ENCODE data around the gene C6orf47.

Gene C6orf47

DNA sequence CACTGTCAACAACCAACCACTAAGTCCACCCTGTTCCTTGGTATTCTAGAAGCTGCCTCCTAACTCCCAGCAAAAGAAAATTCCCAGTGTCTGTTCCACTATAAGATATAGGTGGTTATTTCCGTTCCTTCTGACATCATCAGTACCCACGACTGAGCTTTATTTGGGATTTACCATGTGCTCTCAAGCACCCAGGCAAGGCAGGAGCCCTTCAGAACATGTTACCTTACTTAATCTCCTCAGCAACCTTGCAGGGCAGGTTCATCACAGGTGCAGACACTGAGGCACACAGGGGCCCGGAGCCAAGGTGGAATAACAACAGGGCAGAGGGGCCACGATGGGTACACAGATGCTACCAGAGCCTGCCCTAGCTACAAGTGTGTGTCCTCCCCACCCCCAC, 31.8 kb upstream of the C6orf47 start:
- TF ChIP-seq GATA3 (IDR thresholded peaks at IDR 0.05; ENCODE audit: low read depth, low read length) (no peak), GATA2 (IDR thresholded peaks at IDR 0.05; ENCODE audit: low read depth, low read length) (no peak)

DNA sequence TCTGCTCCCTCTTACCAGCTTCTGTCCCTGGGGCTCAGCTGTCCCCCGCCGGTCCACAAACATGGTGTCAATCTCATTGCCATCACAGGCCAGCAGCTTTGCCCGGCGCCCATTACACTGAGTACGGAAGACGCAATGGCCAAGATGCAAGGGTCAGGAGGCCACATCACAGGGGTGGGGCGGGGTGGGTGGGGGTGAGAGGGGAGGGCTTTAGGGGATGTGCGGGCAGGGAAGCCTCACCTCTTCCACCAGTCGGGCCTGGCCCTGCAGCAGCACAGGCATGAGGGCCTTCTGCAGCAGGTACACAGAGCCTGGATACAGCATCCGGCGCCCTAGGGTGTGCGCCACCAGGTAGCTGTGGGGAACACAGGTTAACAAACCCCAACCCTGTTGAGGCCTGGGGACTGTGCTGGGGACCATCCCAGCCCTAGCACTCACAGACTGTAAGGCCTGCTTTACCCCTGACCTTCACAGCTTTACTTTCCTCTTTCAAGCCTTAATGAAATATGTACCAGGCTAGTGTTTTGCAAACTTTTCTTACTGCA, 31.1 kb upstream of the C6orf47 start:
- TF ChIP-seq GATA2 (IDR thresholded peaks at IDR 0.05; ENCODE audit: low read depth, low read length) (no peak), GATA3 (IDR thresholded peaks at IDR 0.05; ENCODE audit: low read depth, low read length) (no peak)

DNA sequence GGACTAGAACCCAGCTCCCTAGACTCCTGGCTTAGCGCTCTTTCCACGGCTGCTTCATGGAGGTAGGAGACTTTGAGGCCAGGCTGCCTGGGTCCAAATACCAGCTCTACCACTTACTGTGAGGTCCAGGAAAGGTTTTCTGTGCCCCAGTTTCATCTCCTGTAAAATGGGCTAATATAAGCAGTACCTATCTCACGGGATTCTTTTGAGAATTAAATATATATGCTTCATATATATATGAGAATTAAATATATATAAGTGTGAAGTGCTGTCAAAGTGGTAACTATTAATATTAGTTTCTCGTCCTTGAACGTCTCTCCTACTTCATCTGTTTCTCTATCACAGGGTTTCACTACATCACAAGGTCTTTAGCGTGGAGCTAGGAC, 30.5 kb upstream of the C6orf47 start:
- no peak for TF ChIP-seq GATA2 (IDR thresholded peaks at IDR 0.05; ENCODE audit: low read depth, low read length)
- TF ChIP-seq GATA3 (IDR thresholded peaks at IDR 0.05; ENCODE audit: low read depth, low read length), result no peak

DNA sequence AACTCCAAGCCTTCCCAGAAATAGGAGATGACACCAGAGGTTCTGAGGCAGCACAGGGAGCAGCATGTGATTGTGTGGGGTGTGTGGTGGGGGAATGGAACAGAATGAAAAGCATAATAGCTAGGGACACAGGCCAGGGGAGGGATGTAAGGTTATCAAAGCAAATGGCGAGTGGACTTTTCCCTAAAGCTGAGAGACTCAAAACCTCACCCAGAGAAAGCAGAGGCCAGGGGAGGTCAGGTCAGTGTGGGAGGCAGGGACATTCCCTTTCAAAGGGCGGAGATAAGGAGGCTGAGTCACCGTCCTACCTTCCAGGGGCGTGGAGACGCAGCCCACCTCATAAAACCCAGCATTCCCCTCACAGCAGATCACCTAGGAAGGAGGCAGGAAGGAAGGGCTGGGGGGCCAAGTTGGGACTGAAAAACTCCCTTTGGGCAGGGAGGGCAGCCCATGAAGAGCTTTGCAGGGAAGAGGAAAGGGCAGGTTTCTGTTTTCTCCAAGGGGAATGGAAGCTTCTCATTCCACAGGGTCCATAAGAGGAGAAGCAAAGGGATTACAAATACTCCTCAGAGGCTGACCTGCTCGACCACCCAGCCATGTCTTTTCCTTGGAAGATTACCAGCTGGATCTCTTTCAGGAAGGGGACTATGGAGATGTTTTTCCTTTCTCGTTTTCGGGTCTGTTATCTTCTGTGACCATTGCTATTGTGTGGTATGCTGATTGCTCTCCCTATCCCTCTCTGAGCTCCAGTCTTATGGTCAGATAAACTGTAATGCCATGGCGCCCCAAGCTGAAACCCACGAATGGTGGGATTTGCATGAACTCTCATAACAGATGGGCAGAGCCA, 29.9 kb upstream of the C6orf47 start:
- TF ChIP-seq GATA2 (IDR thresholded peaks at IDR 0.05; ENCODE audit: low read depth, low read length) (no peak), GATA3 (IDR thresholded peaks at IDR 0.05; ENCODE audit: low read depth, low read length) (no peak)

DNA sequence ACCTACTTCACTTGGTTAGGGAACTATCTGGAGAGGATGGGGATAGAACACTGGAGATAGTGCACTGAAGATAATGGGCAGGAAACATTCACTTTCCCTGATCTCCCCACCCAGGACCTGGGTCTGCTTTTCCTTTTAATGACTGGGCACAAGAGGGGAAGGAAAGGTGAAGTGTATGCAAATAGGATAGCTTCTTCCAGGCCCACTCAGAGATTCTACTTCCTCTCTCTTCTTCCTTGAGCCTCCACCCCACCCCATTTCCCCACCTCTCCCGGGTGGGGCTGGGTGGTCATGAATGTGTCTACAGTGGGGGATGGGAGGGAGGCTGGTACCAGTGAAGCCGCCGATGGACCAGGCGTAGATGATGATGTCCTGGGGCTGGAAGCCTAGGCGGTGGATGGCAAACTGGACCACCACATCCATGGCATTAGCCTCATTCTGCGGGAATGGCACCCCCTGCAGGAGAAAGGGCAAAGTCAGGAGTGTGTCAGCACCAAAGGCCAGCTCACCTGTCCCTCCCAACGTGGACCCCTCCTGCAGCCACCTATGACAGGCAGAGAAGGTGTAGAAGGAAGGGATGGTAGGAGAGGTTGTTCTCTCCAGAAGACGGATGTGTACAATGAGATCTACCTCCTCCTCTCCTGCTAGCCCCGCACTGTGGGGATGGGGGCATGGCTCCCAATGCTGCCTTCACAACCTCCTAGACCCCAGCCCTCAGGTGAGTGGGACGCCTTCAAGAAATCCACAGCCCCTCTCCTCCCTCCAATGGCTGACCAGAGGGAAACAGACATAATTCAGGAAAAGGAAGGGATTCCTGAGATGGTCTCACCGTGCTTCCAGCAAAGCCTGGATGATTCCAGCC, 28.9 kb upstream of the C6orf47 start:
- TF ChIP-seq GATA2 (IDR thresholded peaks at IDR 0.05; ENCODE audit: low read depth, low read length) (no peak), GATA3 (IDR thresholded peaks at IDR 0.05; ENCODE audit: low read depth, low read length) (no peak)

DNA sequence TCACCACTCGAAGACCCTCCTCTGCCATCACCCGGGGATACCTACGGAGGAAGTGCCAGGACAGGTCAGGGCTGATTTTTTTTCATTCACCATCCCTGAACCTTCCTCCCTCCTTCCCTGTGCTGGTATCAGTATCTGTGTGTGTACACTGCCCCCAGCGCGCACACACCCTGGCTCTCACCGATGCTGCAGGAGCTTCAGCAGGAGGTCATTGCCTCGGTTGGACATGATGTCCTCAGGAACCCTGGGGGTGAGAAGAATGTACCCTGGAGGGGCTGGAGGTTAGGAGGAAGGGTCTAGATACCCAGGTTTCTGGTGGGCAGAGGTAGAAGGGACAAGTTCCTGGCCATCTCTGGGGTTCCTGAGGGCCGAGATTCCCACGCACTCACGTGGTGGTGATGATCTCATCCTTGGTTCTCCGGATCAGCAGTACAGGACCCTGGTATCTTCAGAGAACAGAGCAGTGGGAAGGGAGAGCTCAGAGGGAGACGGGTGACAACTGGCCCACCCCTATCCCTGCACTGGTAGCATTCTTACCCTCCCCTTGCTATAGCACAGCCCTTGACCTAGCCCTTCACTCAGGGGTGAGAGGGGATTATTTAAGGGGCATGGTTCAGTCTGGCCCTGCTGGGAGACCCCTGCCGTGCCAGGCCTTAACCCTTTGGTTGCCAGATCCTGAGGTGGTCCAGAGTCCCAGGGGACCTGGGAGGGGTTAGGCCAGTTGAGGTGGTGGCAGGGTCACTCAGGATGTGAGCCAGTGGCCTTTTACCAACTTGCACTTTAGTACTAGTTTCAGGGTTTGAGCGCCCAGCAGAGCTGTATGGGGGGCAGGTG, 27.5 kb upstream of the C6orf47 start:
- TF ChIP-seq GATA2 (IDR thresholded peaks at IDR 0.05; ENCODE audit: low read depth, low read length), result no peak
- no peak for TF ChIP-seq GATA3 (IDR thresholded peaks at IDR 0.05; ENCODE audit: low read depth, low read length)

DNA sequence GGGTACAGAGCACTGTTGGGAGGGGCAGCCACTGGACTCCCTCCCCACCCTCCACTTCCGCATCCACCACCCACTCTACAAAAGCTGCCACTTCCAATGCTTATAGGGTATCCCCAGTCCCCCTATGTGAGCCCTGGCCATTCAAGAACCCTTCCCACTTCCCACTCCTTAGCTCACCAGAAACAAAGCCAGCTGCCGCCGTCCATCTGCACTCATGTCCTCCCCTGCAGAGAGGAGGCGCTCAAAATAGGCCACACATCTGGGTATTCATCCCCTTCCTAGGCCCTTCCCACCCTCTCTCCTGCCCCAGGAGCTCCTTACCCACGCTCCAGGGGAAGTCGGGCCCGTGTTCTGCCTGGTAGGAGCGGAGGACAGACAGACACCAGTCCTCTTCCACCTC, 26.7 kb upstream of the C6orf47 start:
- TF ChIP-seq GATA3 (IDR thresholded peaks at IDR 0.05; ENCODE audit: low read depth, low read length), result no peak
- TF ChIP-seq GATA2 (IDR thresholded peaks at IDR 0.05; ENCODE audit: low read depth, low read length), result no peak

DNA sequence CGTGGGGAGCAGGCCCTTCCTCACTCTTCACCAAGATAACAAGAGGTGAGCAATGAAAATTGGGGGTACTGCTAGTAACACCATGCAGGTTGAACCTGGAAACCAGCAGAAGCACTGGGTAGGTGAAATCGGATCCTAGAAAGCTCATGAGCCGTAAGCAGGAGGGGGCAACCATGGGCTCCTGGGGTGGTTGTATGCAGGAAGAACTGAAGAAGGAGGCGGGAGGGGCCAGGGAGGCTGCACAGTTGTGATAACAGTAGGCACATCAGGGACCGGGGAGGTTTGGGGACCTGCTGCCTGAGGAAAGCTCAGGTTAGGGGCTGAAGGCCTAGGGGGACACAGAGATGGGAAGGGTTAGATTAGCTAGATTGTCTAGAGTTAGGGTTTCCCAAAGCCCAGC, 25.9 kb upstream of the C6orf47 start:
- TF ChIP-seq GATA3 (IDR thresholded peaks at IDR 0.05; ENCODE audit: low read depth, low read length), result no peak
- TF ChIP-seq GATA2 (IDR thresholded peaks at IDR 0.05; ENCODE audit: low read depth, low read length), result no peak

DNA sequence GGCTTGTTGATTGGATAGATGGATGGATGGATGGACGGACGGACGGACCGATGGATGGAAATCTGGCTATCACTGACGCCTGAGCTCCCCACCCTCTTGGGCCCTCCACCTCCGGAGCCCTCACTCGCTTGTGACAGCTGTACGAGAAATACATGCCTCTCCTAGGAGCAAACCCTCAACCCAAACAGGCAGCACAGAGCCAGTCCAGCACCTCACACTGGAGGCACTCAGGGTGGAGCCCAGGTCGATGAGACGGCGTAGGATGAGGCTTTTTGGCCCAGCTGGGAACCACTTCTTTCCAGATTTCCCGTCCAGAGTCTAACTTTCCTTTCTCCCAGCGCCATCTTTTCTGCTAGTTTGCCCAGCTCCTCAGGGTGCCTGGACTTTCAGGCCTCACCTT, 23.0 kb upstream of the C6orf47 start:
- no peak for TF ChIP-seq GATA2 (IDR thresholded peaks at IDR 0.05; ENCODE audit: low read depth, low read length)
- TF ChIP-seq GATA3 (IDR thresholded peaks at IDR 0.05; ENCODE audit: low read depth, low read length), result no peak

DNA sequence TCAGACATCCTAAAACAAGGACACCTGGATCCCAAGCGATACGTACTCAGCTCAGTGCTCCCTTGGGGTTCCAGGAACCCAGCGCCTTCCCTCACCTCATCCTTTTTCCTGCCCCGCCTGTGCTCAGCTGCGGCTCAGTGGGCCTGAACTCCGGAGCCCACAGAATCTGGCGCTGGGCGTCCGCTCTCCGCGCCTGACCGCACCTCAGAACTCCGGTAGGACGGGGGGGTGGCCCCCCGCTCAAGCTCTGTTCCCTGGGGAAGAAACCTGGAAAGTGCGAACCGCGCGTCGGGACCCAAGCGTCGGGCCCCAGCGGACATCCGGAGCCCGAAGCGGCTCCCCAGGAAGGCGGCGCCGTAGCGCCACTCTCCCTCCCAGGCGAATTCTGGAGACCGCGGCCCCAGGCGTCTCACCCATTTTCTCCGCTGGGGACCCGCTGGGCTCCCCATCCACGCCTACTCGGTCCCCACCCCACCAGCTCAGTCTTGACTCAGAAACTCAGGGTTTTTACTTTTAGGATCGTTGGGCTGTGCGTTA, 20.6 kb upstream of the C6orf47 start:
- TF ChIP-seq GATA2 (IDR thresholded peaks at IDR 0.05; ENCODE audit: low read depth, low read length) (no peak), GATA3 (IDR thresholded peaks at IDR 0.05; ENCODE audit: low read depth, low read length) (no peak)

DNA sequence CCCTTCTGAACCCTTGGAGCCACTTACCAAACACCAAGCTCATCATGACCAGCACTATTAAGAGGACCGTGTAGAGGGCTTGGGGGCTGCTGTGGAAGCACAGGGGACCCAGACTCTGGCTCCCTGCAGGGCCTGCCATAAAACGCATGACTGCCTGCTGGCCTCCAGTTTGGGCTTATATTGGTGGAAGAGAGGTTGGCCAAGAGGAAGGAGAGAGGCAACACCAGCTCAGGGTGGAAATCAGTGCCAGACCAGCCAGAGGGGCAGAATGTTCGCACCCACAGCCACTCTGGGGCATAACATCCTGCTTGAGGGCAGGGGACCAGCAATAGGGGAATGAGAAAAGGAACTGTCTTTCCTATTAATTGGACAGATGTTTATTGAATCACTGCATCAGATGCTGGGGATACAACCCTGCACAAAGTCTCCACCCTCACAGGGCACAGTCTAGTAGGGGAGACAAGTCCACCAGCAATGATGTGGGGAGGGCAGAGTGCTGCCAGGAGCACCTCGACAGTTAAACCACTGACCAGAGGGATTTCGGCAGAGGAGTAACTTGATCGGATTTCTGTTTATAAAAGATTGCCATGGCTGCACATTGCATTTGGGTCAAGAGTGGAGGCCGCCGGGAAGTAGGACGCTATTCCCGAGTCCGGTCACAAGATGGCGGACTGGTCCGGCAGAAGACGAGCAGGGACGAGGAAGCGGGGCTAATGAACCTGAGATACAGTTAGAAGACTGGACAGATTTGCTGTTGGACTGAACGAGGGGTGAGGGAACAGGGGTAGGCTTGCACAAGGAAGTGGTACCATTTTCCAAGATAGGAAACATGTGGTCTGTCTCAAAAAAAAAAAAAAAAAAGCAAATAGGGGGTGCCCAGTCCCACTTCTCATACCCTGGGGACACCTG, 19.9 kb upstream of the C6orf47 start, which contains the start of gene LY6G5C:
TSS of gene LY6G5C (minus strand) at position 842 of the 909 bp plus-strand sequence. CDS start at position 148, 694 bp downstream.
- TF ChIP-seq GATA2 (IDR thresholded peaks at IDR 0.05; ENCODE audit: low read depth, low read length), result no peak

DNA sequence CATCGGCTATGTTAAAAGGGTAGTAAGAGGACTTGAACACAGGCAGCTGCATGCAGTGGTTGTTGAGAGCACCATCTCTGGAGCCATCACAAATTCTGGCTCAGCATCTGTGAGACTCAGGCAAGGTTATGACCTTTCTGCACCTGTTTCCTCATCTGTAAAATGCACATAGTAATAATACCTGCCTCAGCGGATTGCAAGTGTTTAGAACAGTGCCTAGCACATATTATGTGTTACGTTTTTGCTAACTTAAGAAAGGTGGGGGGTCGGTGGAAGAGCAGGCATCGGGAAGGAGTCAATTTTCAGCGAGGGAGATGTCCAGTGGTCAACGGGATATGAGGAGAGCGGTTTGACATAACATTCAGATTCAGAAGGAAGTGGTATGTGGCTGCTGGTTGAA, 17.4 kb upstream of the C6orf47 start:
- no peak for TF ChIP-seq GATA3 (IDR thresholded peaks at IDR 0.05; ENCODE audit: low read depth, low read length)
- TF ChIP-seq GATA2 (IDR thresholded peaks at IDR 0.05; ENCODE audit: low read depth, low read length), result no peak

All from SH-SY5Y (cell line).